Neuronal stem cell (in vitro differentiated cells): Measurements from ENCODE around the gene SUSD2.

Experiments used
- DNase-seq: peaks from one replicate; pipeline ENCODE4 v3.0.0-alpha.2; 2013; ENCODE audit warnings: low spot score
- H2AFZ ChIP-seq: one replicate; pipeline ENCODE4 v1.6.1; 2013; ENCODE audit warnings: mild to moderate bottlenecking, low read length, inconsistent platforms
- H2AK5ac ChIP-seq: 2 replicates; pipeline ENCODE4 v1.6.1; 2013; ENCODE audit warnings: low read depth, mild to moderate bottlenecking, inconsistent platforms, low read length, moderate library complexity, mixed read lengths
- H2BK120ac ChIP-seq: 2 replicates; pipeline ENCODE4 v1.6.1; 2013; ENCODE audit warnings: low read depth, mild to moderate bottlenecking, inconsistent platforms, low read length, moderate library complexity, mixed read lengths
- H2BK12ac ChIP-seq: one replicate; pipeline ENCODE4 v1.6.1; 2013; ENCODE audit warnings: low read length, inconsistent platforms
- H2BK15ac ChIP-seq: 2 replicates; pipeline ENCODE4 v1.6.1; 2013; ENCODE audit warnings: mild to moderate bottlenecking, low read length, inconsistent platforms, mixed read lengths
- H2BK5ac ChIP-seq: one replicate; pipeline ENCODE4 v1.6.1; 2013; ENCODE audit warnings: inconsistent platforms, mild to moderate bottlenecking, low read length, moderate library complexity
- H3K14ac ChIP-seq: one replicate; pipeline ENCODE4 v1.6.1; 2013; ENCODE audit warnings: low read length, inconsistent platforms
- H3K18ac ChIP-seq: 2 replicates; pipeline ENCODE4 v1.6.1; 2013; ENCODE audit warnings: low read length, inconsistent platforms
- H3K23ac ChIP-seq: 2 replicates; pipeline ENCODE4 v1.6.1; 2013; ENCODE audit warnings: low read depth, mild to moderate bottlenecking, mixed read lengths, low read length, inconsistent platforms; ENCODE audit not compliant: poor library complexity
- H3K27ac ChIP-seq: replicated peaks from 3 replicates; pipeline ENCODE4 v1.5.1; 2013; ENCODE audit warnings: low read length, inconsistent platforms
- H3K27me3 ChIP-seq, 3 experiments: 2 replicates each; pipeline ENCODE4 v1.6.1; 2013; ENCODE audit warnings: low read length in 3 of 3, mild to moderate bottlenecking in 2 of 3, inconsistent platforms in 1 of 3, low read depth in 1 of 3, mixed read lengths in 1 of 3, moderate library complexity in 1 of 3; ENCODE audit not compliant: control insufficient read depth in 3 of 3, insufficient read depth in 3 of 3
- H3K36me3 ChIP-seq, 2 donors: replicated peaks in 1 of 2; 2 replicates each; pipeline ENCODE4 v1.6.1; 2013; ENCODE audit warnings: low read length in 2 of 2; ENCODE audit not compliant: control insufficient read depth in 2 of 2, insufficient read depth in 2 of 2
- H3K4ac ChIP-seq: 2 replicates; pipeline ENCODE4 v1.6.1; 2013; ENCODE audit warnings: inconsistent platforms, mild to moderate bottlenecking, low read length, moderate library complexity
- H3K4me1 ChIP-seq, 2 donors: 1 replicate in 1 of 2; 2 replicates in 1 of 2; pipeline ENCODE4 v1.6.1; 2013; ENCODE audit warnings: low read length in 2 of 2, low read depth in 1 of 2; ENCODE audit not compliant: control insufficient read depth in 2 of 2, insufficient read depth in 1 of 2
- H3K4me2 ChIP-seq: one replicate; pipeline ENCODE4 v1.6.1; 2013; ENCODE audit warnings: mild to moderate bottlenecking, low read length, inconsistent platforms; ENCODE audit not compliant: insufficient read depth, poor library complexity, severe bottlenecking
- H3K4me3 ChIP-seq, 2 donors: 2 replicates each; pipeline ENCODE4 v1.5.1; 2013; ENCODE audit warnings: low read length in 2 of 2, mild to moderate bottlenecking in 2 of 2, inconsistent platforms in 1 of 2, moderate library complexity in 1 of 2
- H3K79me1 ChIP-seq: one replicate; pipeline ENCODE4 v1.6.1; 2013; ENCODE audit warnings: low read depth, mild to moderate bottlenecking, inconsistent platforms, low read length, moderate library complexity
- H3K9ac ChIP-seq: one replicate; pipeline ENCODE4 v1.6.1; 2013; ENCODE audit warnings: mild to moderate bottlenecking, low read depth, low read length, inconsistent platforms; ENCODE audit not compliant: poor library complexity
- H3K9me3 ChIP-seq, 2 donors: replicated peaks in 1 of 2; 2 replicates each; pipeline versions ENCODE3 to v1.6.1; 2013; ENCODE audit warnings: low read length in 2 of 2, mild to moderate bottlenecking in 2 of 2, inconsistent platforms in 1 of 2, low read depth in 1 of 2, mixed read lengths in 1 of 2, moderate library complexity in 1 of 2; ENCODE audit not compliant: control insufficient read depth in 2 of 2, insufficient read depth in 1 of 2
- H4K8ac ChIP-seq: one replicate; pipeline ENCODE4 v1.6.1; 2013; ENCODE audit warnings: low read depth, mild to moderate bottlenecking, inconsistent platforms, low read length, moderate library complexity
- H4K91ac ChIP-seq: one replicate; pipeline ENCODE4 v1.6.1; 2013; ENCODE audit warnings: low read length, low read depth, mild to moderate bottlenecking, inconsistent platforms; ENCODE audit not compliant: poor library complexity
- WGBS, 2 donors: extraction: QIAGEN DNeasy Blood & Tissue Kit; methylation state at CpG; one replicate each; pipeline ENCODE4 v1.1.7; 2013; ENCODE audit warnings: missing lambda C conversion rate in 2 of 2, mixed read lengths in 1 of 2; ENCODE audit not compliant: insufficient read length in 2 of 2, insufficient replicate concordance in 1 of 2; ENCODE audit errors: extremely low coverage in 2 of 2; 5-methylcytosine and 5-hydroxymethylcytosine counted together

The SUSD2 gene

DNA sequence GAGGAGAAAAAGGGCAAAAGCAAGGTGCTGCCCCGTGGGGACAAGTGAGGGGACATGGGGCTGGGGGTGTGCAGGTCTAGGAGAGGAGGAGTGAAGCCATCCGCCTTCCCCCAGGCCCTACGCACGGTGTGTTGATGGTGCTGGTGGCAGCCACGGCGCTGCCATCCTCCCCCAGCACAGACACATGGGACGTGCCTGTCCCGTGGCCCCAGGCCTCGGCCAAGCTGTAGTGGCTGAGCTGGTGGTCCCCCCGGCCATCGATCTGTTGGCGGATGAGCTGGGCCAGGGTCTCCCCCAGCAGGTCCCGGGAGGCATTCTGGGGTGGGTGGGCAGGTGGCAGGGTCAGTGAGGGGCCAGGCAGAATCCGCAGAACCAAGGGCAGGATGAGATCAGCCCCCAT, 44.7 kb downstream of the SUSD2 start:
- H3K36me3 ChIP-seq = no peaks in the 10 kb centered on the region
- no CpG with 5 or more reads among the region's 14 CpGs for WGBS, 2 donors
- no peak overlapping the region for H3K4me2 ChIP-seq

GRCh38 chr22:24230911-24231656, 49.8 kb downstream of the SUSD2 start:
- H2BK12ac ChIP-seq = no peak overlapping the region
- H3K18ac ChIP-seq = peak overlapping the region; percentile 39
- no peak overlapping the region for H2BK5ac ChIP-seq
- H2AK5ac ChIP-seq = peak overlapping the region; percentile 69
- no peak overlapping the region for H3K4me3 ChIP-seq
- H3K4me2 ChIP-seq = no peak overlapping the region
- H4K91ac ChIP-seq = no peak overlapping the region
- no peak overlapping the region for H2BK120ac ChIP-seq
- no peak overlapping the region for H3K27ac ChIP-seq
- H3K9me3 ChIP-seq = no peaks in the 10 kb centered on the region
- H3K79me1 ChIP-seq = no peaks in the 10 kb centered on the region
- no peaks in the 10 kb centered on the region for H3K27me3 ChIP-seq
- peaks cover 0 to 2% of the 10 kb centered on the region in 2 donors for H3K4me1 ChIP-seq
- H3K14ac ChIP-seq = peak overlapping the region; percentile 23
- no peak overlapping the region for H3K23ac ChIP-seq
- no CpG with 5 or more reads among the region's 18 CpGs for WGBS, 2 donors
- H2AFZ ChIP-seq = peak overlapping the region; percentile 27
- no peak overlapping the region for H3K4ac ChIP-seq
- peak overlapping the region; percentile 55 for H4K8ac ChIP-seq
- H3K36me3 ChIP-seq = no peaks in the 10 kb centered on the region
- no peak overlapping the region for H3K9ac ChIP-seq
- no peak for DNase-seq
- no peak overlapping the region for H2BK15ac ChIP-seq

More for the DNA sequence above, 44.7 kb downstream of the SUSD2 start:
- H2BK12ac ChIP-seq = peak overlapping the region; percentile 58
- DNase-seq = no peak
- H3K14ac ChIP-seq = no peak overlapping the region
- no peak overlapping the region for H3K27ac ChIP-seq
- H2BK120ac ChIP-seq = no peak overlapping the region
- no peak overlapping the region for H3K4ac ChIP-seq
- H3K23ac ChIP-seq = no peak overlapping the region
- H3K4me1 ChIP-seq = peaks cover 0 to 1% of the 10 kb centered on the region in 2 donors
- H3K4me3 ChIP-seq = no peak overlapping the region
- H3K27me3 ChIP-seq = no peaks in the 10 kb centered on the region
- no peaks in the 10 kb centered on the region for H3K79me1 ChIP-seq
- H3K9me3 ChIP-seq = peaks cover 2 to 9% of the 10 kb centered on the region in 2 donors
- no peak overlapping the region for H2BK5ac ChIP-seq
- H2BK15ac ChIP-seq = no peak overlapping the region
- peak overlapping the region; percentile 90 for H2AK5ac ChIP-seq
- no peak overlapping the region for H4K8ac ChIP-seq
- no peak overlapping the region for H3K18ac ChIP-seq
- H4K91ac ChIP-seq = no peak overlapping the region
- no peak overlapping the region for H3K9ac ChIP-seq
- no peak overlapping the region for H2AFZ ChIP-seq

DNA sequence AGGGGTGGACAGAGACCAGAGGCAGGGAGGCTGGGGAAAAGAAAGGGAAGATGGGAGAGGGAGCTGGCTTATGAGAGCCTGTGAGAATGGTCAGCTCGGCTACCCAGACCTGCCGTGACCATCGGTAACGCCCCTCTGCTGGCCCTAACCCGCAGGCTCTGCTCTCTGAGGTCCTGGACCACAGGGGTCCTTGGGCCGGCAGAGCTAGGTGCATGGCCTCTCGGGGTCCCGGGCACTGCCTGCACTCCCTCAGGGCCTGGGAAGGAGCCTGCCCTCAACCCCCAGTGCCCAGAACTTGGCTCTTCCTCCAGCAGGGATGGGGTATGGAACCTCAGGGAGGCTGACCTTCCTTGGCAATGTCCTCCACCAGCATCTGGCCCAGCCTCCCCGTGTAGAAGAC, 50.4 kb downstream of the SUSD2 start:
- H3K4me3 ChIP-seq = no peak overlapping the region
- H3K4ac ChIP-seq = no peak overlapping the region
- peak overlapping the region; percentile 69 for H2AK5ac ChIP-seq
- H3K18ac ChIP-seq = no peak overlapping the region
- H3K4me2 ChIP-seq = no peak overlapping the region
- H3K14ac ChIP-seq = no peak overlapping the region
- no CpG with 5 or more reads among the region's 9 CpGs for WGBS, 2 donors
- DNase-seq = no peak
- H3K36me3 ChIP-seq = no peaks in the 10 kb centered on the region
- H2BK5ac ChIP-seq = no peak overlapping the region
- no peak overlapping the region for H3K23ac ChIP-seq
- H4K91ac ChIP-seq = no peak overlapping the region
- H3K79me1 ChIP-seq = no peaks in the 10 kb centered on the region
- H3K27me3 ChIP-seq = no peaks in the 10 kb centered on the region
- H3K4me1 ChIP-seq = peaks cover 0 to 2% of the 10 kb centered on the region in 2 donors
- no peak overlapping the region for H2BK15ac ChIP-seq
- H3K27ac ChIP-seq = no peak overlapping the region
- H4K8ac ChIP-seq = no peak overlapping the region
- no peak overlapping the region for H3K9ac ChIP-seq
- H3K9me3 ChIP-seq = no peaks in the 10 kb centered on the region
- H2AFZ ChIP-seq = no peak overlapping the region
- H2BK120ac ChIP-seq = no peak overlapping the region
- no peak overlapping the region for H2BK12ac ChIP-seq

GRCh38 chr22:24232124-24232523, 50.8 kb downstream of the SUSD2 start:
- H2BK12ac ChIP-seq = no peak overlapping the region

More at GRCh38 chr22:24232124-24232523, 50.8 kb downstream of the SUSD2 start:
- Histone ChIP-seq H3K23ac (no peak overlapping the region), H3K27me3 (no peaks in the 10 kb centered on the region), H3K9ac (no peak overlapping the region), H3K4me3 (no peak overlapping the region), H3K36me3 (no peaks in the 10 kb centered on the region), H3K4me2 (no peak overlapping the region), H2AFZ (no peak overlapping the region), H2BK120ac (no peak overlapping the region), H4K91ac (no peak overlapping the region), H2BK5ac (peak overlapping the region; percentile 2), H3K14ac (no peak overlapping the region), H2AK5ac (no peak overlapping the region), H3K4me1 (peaks cover 0 to 2% of the 10 kb centered on the region in 2 donors), H3K4ac (no peak overlapping the region), H2BK15ac (no peak overlapping the region), H3K18ac (no peak overlapping the region), H3K27ac (no peak overlapping the region), H3K9me3 (no peaks in the 10 kb centered on the region), H4K8ac (no peak overlapping the region), H3K79me1 (no peaks in the 10 kb centered on the region)
- DNase-seq = no peak
- no CpG with 5 or more reads among the region's 6 CpGs for WGBS, 2 donors
